Sigmoid colon (tissue), 4 donors: ENCODE results near the gene MED16.

ENCODE experiments used
- POLR2A ChIP-seq, 2 donors: fragments of 450-650 bp; IDR thresholded peaks; one replicate each; pipeline ENCODE4 v1.6.1; 2016; ENCODE audit warnings: antibody characterized with exemption in 2 of 2, mild to moderate bottlenecking in 2 of 2, moderate library complexity in 2 of 2
- POLR2AphosphoS5 ChIP-seq, 4 donors: sonication (generic); formaldehyde crosslinking; IDR thresholded peaks; one replicate each; pipeline ENCODE4 v1.6.1; 2017; ENCODE audit warnings: antibody characterized with exemption in 4 of 4

- TF ChIP-seq POLR2A (IDR thresholded peaks at IDR 0.05), result no peak
- no peak for TF ChIP-seq POLR2AphosphoS5 (IDR thresholded peaks at IDR 0.05)
Measured at GRCh38 chr19:929203-929890, 36.4 kb upstream of the MED16 start.
